Loucy (cell line): ENCODE measurements around the gene TRAF3IP3.

Experiments used
- H2AFZ ChIP-seq: fragments of 200-600 bp; sonication (generic); 2 replicates; pipeline ENCODE4 v1.6.0; 2016; ENCODE audit warnings: antibody characterized with exemption, mild to moderate bottlenecking, low read length, moderate library complexity
- H3F3A ChIP-seq: fragments of 200-600 bp; 2 replicates; pipeline ENCODE4 v1.6.0; 2016; ENCODE audit warnings: antibody characterized with exemption, low read depth, mild to moderate bottlenecking
- H3K27me3 ChIP-seq: fragments of 200-600 bp; sonication (generic); 2 replicates; pipeline ENCODE4 v1.6.1; 2014; ENCODE audit warnings: low read length, mild to moderate bottlenecking; ENCODE audit not compliant: insufficient read depth, poor library complexity, severe bottlenecking
- H3K36me3 ChIP-seq: fragments of 200-600 bp; sonication (generic); 2 replicates; pipeline ENCODE4 v1.6.1; 2016; ENCODE audit warnings: low read length; ENCODE audit not compliant: insufficient read depth
- H3K4me1 ChIP-seq: fragments of 200-600 bp; sonication (generic); 2 replicates; pipeline ENCODE4 v1.5.1; 2014; ENCODE audit warnings: low read length, mild to moderate bottlenecking; ENCODE audit not compliant: insufficient read depth, poor library complexity, severe bottlenecking
- H3K4me2 ChIP-seq: fragments of 200-600 bp; sonication (generic); 2 replicates; pipeline ENCODE4 v1.6.0; 2014; ENCODE audit warnings: antibody characterized with exemption, low read length, low read depth, mild to moderate bottlenecking; ENCODE audit not compliant: poor library complexity, severe bottlenecking
- H3K4me3 ChIP-seq: fragments of 200-600 bp; sonication (generic); 2 replicates; pipeline ENCODE4 v1.5.1; 2014; ENCODE audit warnings: low read length, mild to moderate bottlenecking, mixed read lengths; ENCODE audit not compliant: poor library complexity, severe bottlenecking
- H3K79me2 ChIP-seq: fragments of 200-600 bp; sonication (generic); 2 replicates; pipeline ENCODE4 v1.6.1; 2014; ENCODE audit warnings: low read length; ENCODE audit not compliant: insufficient read depth
- H3K9ac ChIP-seq: fragments of 200-600 bp; sonication (generic); 2 replicates; pipeline ENCODE4 v1.6.0; 2014; ENCODE audit warnings: mild to moderate bottlenecking, low read depth, low read length, moderate library complexity; ENCODE audit not compliant: poor library complexity, severe bottlenecking
- H3K9me2 ChIP-seq: fragments of 200-600 bp; sonication (generic); replicated peaks from 2 replicates; pipeline ENCODE4 v1.6.1; 2016; ENCODE audit warnings: low read depth, low read length, mixed read lengths
- H3K9me3 ChIP-seq: fragments of 200-600 bp; sonication (generic); 2 replicates; pipeline ENCODE4 v1.6.1; 2014; ENCODE audit warnings: mild to moderate bottlenecking, antibody characterized with exemption, low read length, low read depth; ENCODE audit not compliant: insufficient read depth
- H4K20me1 ChIP-seq: fragments of 200-600 bp; sonication (generic); 2 replicates; pipeline ENCODE4 v1.6.0; 2014; ENCODE audit warnings: antibody characterized with exemption, low read length, mild to moderate bottlenecking; ENCODE audit not compliant: insufficient read depth, poor library complexity, severe bottlenecking
- CTCF ChIP-seq: fragments of 200-600 bp; sonication (generic); conservative IDR thresholded peaks from 2 replicates; pipeline ENCODE4 v1.5.1; 2014; ENCODE audit warnings: mild to moderate bottlenecking, antibody characterized with exemption, low read length
- EZH2phosphoT487 ChIP-seq: fragments of 200-600 bp; IDR thresholded peaks from 2 replicates; pipeline ENCODE4 v1.6.1; 2018; ENCODE audit warnings: antibody characterized with exemption, mild to moderate bottlenecking, moderate library complexity, borderline replicate concordance

TRAF3IP3 gene

GRCh38 chr1:209714338-209714737, 41.5 kb upstream of the TRAF3IP3 start:
- no peaks in the 10 kb centered on the region for H4K20me1 ChIP-seq
- no peak overlapping the region for H3K4me2 ChIP-seq
- no peak overlapping the region for H3K4me3 ChIP-seq
- TF ChIP-seq EZH2phosphoT487 (no peak), CTCF (no peak)
- no peak overlapping the region for H2AFZ ChIP-seq
- no peaks in the 10 kb centered on the region for H3K9me2 ChIP-seq
- H3F3A ChIP-seq = no peaks in the 10 kb centered on the region
- no peak overlapping the region for H3K9ac ChIP-seq
- H3K4me1 ChIP-seq = no peaks in the 10 kb centered on the region
- H3K36me3 ChIP-seq = no peaks in the 10 kb centered on the region
- H3K79me2 ChIP-seq = no peaks in the 10 kb centered on the region
- H3K27me3 ChIP-seq = no peaks in the 10 kb centered on the region
- no peaks in the 10 kb centered on the region for H3K9me3 ChIP-seq

- H3K9me2 ChIP-seq = no peaks in the 10 kb centered on the region
- H3K4me2 ChIP-seq = no peak overlapping the region
- H3K79me2 ChIP-seq = no peaks in the 10 kb centered on the region
- H3K27me3 ChIP-seq = no peaks in the 10 kb centered on the region
- no peak overlapping the region for H3K4me3 ChIP-seq
- H4K20me1 ChIP-seq = no peaks in the 10 kb centered on the region
- H2AFZ ChIP-seq = no peak overlapping the region
- H3K9me3 ChIP-seq = no peaks in the 10 kb centered on the region
- no peak overlapping the region for H3K9ac ChIP-seq
- H3K4me1 ChIP-seq = no peaks in the 10 kb centered on the region
- TF ChIP-seq CTCF (no peak), EZH2phosphoT487 (no peak)
- no peaks in the 10 kb centered on the region for H3K36me3 ChIP-seq
- H3F3A ChIP-seq = no peaks in the 10 kb centered on the region
Observed at GRCh38 chr1:209715314-209715713, 40.5 kb upstream of the TRAF3IP3 start.

GRCh38 chr1:209717818-209718217, 38.0 kb upstream of the TRAF3IP3 start:
- Histone ChIP-seq H3K4me3 (no peak overlapping the region), H3K9ac (no peak overlapping the region), H3K9me2 (no peaks in the 10 kb centered on the region), H3K4me1 (no peaks in the 10 kb centered on the region), H3K27me3 (no peaks in the 10 kb centered on the region), H3K4me2 (no peak overlapping the region), H3K9me3 (no peaks in the 10 kb centered on the region), H3K79me2 (no peaks in the 10 kb centered on the region), H3F3A (no peaks in the 10 kb centered on the region), H3K36me3 (no peaks in the 10 kb centered on the region), H4K20me1 (no peaks in the 10 kb centered on the region), H2AFZ (no peak overlapping the region)
- TF ChIP-seq CTCF (no peak), EZH2phosphoT487 (no peak)
